Transverse colon (tissue), 3 donors: ENCODE results near the gene APBB1IP.

ENCODE experiments used
- POLR2A ChIP-seq: fragments of 450-650 bp; IDR thresholded peaks from one replicate; pipeline ENCODE4 v1.6.1; 2016; ENCODE audit warnings: antibody characterized with exemption, mild to moderate bottlenecking, moderate library complexity
- TF ChIP-seq, protein P1 (sequence below), 5 experiments: fragments of 200-600 bp in 3 of 5; fragments of 450-650 bp in 2 of 5; sonication (generic) in 3 of 5; IDR thresholded peaks; 1 replicate in 2 of 5; 2 replicates in 3 of 5; pipeline ENCODE4 v1.5.1; 2016 to 2017; ENCODE audit warnings: antibody characterized with exemption in 5 of 5, inconsistent platforms in 3 of 5, mild to moderate bottlenecking in 2 of 5, moderate library complexity in 1 of 5

DNA sequence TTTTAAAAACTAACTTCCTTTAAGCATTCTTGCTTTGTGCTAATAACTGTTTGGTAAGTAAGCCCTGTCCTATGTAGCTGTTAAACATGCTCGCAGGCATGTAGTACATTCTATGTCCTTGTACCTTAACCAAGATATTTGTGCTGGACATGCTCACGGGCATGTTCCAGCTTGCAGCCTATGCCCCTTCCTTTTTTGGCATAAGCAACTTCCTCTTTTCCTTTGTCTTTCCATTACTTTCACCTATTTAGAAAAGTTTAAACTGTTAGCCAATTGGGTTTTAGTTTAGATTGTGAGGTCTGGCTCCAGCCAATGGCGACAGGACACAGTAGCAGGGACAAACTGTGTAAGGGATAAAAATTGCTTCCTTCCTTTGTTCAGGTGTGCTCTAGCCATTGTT, 14.4 kb upstream of the APBB1IP start:
- TF ChIP-seq, protein P1, sequence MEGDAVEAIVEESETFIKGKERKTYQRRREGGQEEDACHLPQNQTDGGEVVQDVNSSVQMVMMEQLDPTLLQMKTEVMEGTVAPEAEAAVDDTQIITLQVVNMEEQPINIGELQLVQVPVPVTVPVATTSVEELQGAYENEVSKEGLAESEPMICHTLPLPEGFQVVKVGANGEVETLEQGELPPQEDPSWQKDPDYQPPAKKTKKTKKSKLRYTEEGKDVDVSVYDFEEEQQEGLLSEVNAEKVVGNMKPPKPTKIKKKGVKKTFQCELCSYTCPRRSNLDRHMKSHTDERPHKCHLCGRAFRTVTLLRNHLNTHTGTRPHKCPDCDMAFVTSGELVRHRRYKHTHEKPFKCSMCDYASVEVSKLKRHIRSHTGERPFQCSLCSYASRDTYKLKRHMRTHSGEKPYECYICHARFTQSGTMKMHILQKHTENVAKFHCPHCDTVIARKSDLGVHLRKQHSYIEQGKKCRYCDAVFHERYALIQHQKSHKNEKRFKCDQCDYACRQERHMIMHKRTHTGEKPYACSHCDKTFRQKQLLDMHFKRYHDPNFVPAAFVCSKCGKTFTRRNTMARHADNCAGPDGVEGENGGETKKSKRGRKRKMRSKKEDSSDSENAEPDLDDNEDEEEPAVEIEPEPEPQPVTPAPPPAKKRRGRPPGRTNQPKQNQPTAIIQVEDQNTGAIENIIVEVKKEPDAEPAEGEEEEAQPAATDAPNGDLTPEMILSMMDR (IDR thresholded peaks at IDR 0.05), result no peak
- no peak for TF ChIP-seq POLR2A
